Prostate gland (tissue), 2 donors: ENCODE measurements around the gene PDXDC1. TPM values are rescaled to one million over a fixed set of nuclear protein-coding genes. Genes with fewer than 3 reads are reported as not detected.

Experiments used
- DNase-seq: peaks from one replicate; pipeline ENCODE4 v3.0.0-alpha.2; 2019; ENCODE audit warnings: low spot score
- H3K27ac ChIP-seq, 2 donors: fragments of 200-600 bp; sonication (generic); 2 replicates each; pipeline ENCODE4 v1.5.1; 2017 to 2019
- H3K27me3 ChIP-seq: fragments of 200-600 bp; sonication (generic); replicated peaks from 2 replicates; pipeline ENCODE4 v1.5.1; 2019; ENCODE audit not compliant: insufficient read depth
- H3K36me3 ChIP-seq, 2 donors: fragments of 200-600 bp; sonication (generic); 1 replicate in 1 of 2; 2 replicates in 1 of 2; pipeline versions ENCODE4 v1.5.1 to v1.8.1; 2017 to 2019
- H3K4me1 ChIP-seq: fragments of 200-600 bp; sonication (generic); replicated peaks from 2 replicates; pipeline ENCODE4 v1.5.1; 2019
- H3K4me3 ChIP-seq, 2 donors: fragments of 200-600 bp; sonication (generic); 2 replicates each; pipeline ENCODE4 v1.5.1; 2017 to 2019
- H3K9me3 ChIP-seq: fragments of 200-600 bp; sonication (generic); 2 replicates; pipeline ENCODE4 v1.5.1; 2017
- POLR2A ChIP-seq: fragments of 450-650 bp; IDR thresholded peaks from one replicate; pipeline ENCODE4 v1.6.1; 2016; ENCODE audit warnings: antibody characterized with exemption, mild to moderate bottlenecking
- POLR2AphosphoS5 ChIP-seq: sonication (generic); formaldehyde crosslinking; IDR thresholded peaks from one replicate; pipeline ENCODE4 v1.6.1; 2017; ENCODE audit warnings: antibody characterized with exemption
- WGBS: methylation state at CpG from one replicate; pipeline ENCODE4 v1.1.5; 2018; 5-methylcytosine and 5-hydroxymethylcytosine counted together
- intact Hi-C: fragments of 100-400 bp; cut with DNase I; formaldehyde crosslinking; loops from one replicate; pipeline ENCODE4 v1.14.2; 2022
- total RNA-seq, 2 donors: library from RNA; depleted of rRNA; stranded (reverse); fragments of >200 nt; gene quantifications; one replicate each; pipeline ENCODE4 v1.1.0, GENCODE V29; 2016
- TF ChIP-seq, protein P1 (sequence below), 4 experiments: fragments of 200-600 bp in 2 of 4; fragments of 450-650 bp in 2 of 4; sonication (generic) in 2 of 4; IDR thresholded peaks; 1 replicate in 3 of 4; 2 replicates in 1 of 4; pipeline ENCODE4 v1.5.1; 2016 to 2019; ENCODE audit warnings: antibody characterized with exemption in 4 of 4, mild to moderate bottlenecking in 2 of 4, moderate library complexity in 2 of 4

Gene PDXDC1
- total RNA-seq, 2 donors from 2014 or later: 139 to 189 TPM

DNA sequence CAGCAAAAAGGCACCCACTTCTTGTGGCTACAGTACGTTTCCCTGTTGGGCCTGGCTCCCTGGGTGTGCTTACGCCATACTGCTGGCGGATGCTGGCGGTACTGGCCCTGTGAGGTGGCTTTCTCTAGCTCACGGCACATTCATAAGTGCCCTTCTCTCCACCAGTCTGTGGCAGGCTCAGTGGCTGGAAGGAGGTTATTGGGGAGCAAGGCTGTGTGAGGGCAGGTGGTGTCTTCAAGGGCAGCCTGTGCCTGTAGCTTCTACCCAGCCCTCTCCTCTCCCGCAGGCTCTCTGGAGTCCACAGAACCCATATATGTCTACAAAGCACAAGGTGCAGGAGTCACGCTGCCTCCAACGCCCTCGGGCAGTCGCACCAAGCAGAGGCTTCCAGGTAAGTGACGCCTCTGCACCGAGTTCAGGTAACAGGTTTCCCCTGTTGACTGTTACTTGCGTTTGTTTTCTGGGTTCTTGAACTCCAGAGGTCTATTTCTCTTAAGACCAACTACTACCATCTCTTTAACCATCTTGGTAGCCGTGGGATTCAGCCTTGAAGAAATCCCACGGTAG lies 60.4 kb downstream of the PDXDC1 start:
- no peaks in the 10 kb centered on the region for H3K9me3 ChIP-seq
- TF ChIP-seq POLR2AphosphoS5 (no peak), POLR2A (no peak)
- TF ChIP-seq, protein P1, sequence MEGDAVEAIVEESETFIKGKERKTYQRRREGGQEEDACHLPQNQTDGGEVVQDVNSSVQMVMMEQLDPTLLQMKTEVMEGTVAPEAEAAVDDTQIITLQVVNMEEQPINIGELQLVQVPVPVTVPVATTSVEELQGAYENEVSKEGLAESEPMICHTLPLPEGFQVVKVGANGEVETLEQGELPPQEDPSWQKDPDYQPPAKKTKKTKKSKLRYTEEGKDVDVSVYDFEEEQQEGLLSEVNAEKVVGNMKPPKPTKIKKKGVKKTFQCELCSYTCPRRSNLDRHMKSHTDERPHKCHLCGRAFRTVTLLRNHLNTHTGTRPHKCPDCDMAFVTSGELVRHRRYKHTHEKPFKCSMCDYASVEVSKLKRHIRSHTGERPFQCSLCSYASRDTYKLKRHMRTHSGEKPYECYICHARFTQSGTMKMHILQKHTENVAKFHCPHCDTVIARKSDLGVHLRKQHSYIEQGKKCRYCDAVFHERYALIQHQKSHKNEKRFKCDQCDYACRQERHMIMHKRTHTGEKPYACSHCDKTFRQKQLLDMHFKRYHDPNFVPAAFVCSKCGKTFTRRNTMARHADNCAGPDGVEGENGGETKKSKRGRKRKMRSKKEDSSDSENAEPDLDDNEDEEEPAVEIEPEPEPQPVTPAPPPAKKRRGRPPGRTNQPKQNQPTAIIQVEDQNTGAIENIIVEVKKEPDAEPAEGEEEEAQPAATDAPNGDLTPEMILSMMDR (IDR thresholded peaks at IDR 0.05): no peak
- DNase-seq: no peak
- no peaks in the 10 kb centered on the region for H3K27me3 ChIP-seq
- intact Hi-C loops: no loop called here
- H3K4me3 ChIP-seq: no peak overlapping the region
- 79% methylated on average over 15 of the region's 15 CpGs for WGBS
- H3K4me1 ChIP-seq: no peaks in the 10 kb centered on the region
- H3K27ac ChIP-seq: no peak overlapping the region
- H3K36me3 ChIP-seq: peaks cover 23 to 28% of the 10 kb centered on the region in 2 donors

DNA sequence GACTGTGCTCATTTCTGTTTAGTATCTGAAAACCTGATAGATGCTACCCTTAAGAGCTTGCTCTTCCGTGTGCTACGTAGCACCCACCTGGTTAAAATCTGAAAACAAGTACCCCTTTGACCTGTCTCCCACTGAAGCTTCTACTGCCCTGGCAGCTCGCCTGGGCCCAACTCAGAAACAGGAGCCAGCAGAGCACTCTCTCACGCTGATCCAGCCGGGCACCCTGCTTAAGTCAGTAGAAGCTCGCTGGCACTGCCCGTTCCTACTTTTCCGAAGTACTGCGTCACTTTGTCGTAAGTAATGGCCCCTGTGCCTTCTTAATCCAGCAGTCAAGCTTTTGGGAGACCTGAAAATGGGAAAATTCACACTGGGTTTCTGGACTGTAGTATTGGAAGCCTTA lies 62.2 kb downstream of the PDXDC1 start:
- no peaks in the 10 kb centered on the region for H3K27me3 ChIP-seq
- no peaks in the 10 kb centered on the region for H3K4me1 ChIP-seq
- no peak overlapping the region for H3K27ac ChIP-seq
- H3K36me3 ChIP-seq: peaks cover 23 to 28% of the 10 kb centered on the region in 2 donors
- no peak for DNase-seq
- H3K9me3 ChIP-seq: no peaks in the 10 kb centered on the region
- intact Hi-C loops: no loop called here
- no peak for TF ChIP-seq POLR2AphosphoS5
- TF ChIP-seq, protein P1 (IDR thresholded peaks at IDR 0.05): no peak
- TF ChIP-seq POLR2A: no peak
- WGBS: 88% methylated on average over 10 of the region's 10 CpGs
- no peak overlapping the region for H3K4me3 ChIP-seq

DNA sequence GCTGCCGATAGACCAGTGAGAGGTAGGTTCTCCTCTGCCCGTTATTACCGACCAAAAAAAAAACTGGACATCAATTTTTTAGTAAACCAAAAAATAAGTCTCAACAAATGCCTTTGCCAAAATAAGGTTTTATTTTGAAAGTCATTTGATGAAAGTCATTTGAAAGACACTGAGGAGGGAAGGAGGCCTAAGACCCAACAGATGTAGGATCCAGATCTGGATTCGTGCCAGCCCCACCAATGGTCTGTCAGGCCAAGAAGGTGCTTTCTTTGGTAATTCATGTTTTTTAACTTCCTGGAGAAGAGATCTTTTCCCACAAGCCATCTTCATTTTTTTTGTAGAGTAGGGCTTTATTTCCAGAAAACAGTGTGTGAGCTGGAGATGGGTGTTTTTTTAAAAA lies 62.9 kb downstream of the PDXDC1 start:
- TF ChIP-seq POLR2A (no peak), POLR2AphosphoS5 (no peak)
- TF ChIP-seq, protein P1 (IDR thresholded peaks at IDR 0.05): no peak
- Histone ChIP-seq H3K4me3 (no peak overlapping the region), H3K27ac (no peak overlapping the region), H3K27me3 (no peaks in the 10 kb centered on the region), H3K36me3 (peaks cover 23 to 28% of the 10 kb centered on the region in 2 donors), H3K4me1 (no peaks in the 10 kb centered on the region), H3K9me3 (no peaks in the 10 kb centered on the region)
- DNase-seq: no peak
- intact Hi-C loops: no loop called here
- WGBS: 94% methylated on average over 4 of the region's 4 CpGs

DNA sequence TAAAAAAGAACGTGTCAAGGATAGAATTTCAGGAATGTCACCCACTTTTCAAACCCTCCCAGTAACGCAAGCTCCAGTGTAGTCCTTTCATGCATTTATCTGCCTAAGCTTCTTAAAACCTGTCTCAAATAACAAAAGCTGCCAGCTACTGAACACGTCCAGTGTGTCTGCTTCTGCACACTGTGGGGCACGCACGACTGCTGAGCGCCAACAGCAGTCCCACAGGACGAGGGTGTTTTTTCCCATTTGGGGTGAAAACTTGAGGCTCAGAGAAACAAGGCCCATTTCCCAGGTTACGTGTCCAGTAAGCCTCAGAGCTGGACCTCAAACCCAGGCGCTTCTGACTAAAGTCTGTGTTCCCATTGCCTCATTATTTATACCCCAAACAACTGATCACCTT lies 63.9 kb downstream of the PDXDC1 start:
- H3K4me1 ChIP-seq: no peaks in the 10 kb centered on the region
- H3K4me3 ChIP-seq: no peak overlapping the region
- peaks cover 14 to 20% of the 10 kb centered on the region in 2 donors for H3K36me3 ChIP-seq
- WGBS: 81% methylated on average over 9 of the region's 9 CpGs
- intact Hi-C loops: no loop called here
- H3K27ac ChIP-seq: no peak overlapping the region
- H3K9me3 ChIP-seq: no peaks in the 10 kb centered on the region
- TF ChIP-seq, protein P1 (IDR thresholded peaks at IDR 0.05): no peak
- TF ChIP-seq POLR2A (no peak), POLR2AphosphoS5 (no peak)
- no peak for DNase-seq
- no peaks in the 10 kb centered on the region for H3K27me3 ChIP-seq

DNA sequence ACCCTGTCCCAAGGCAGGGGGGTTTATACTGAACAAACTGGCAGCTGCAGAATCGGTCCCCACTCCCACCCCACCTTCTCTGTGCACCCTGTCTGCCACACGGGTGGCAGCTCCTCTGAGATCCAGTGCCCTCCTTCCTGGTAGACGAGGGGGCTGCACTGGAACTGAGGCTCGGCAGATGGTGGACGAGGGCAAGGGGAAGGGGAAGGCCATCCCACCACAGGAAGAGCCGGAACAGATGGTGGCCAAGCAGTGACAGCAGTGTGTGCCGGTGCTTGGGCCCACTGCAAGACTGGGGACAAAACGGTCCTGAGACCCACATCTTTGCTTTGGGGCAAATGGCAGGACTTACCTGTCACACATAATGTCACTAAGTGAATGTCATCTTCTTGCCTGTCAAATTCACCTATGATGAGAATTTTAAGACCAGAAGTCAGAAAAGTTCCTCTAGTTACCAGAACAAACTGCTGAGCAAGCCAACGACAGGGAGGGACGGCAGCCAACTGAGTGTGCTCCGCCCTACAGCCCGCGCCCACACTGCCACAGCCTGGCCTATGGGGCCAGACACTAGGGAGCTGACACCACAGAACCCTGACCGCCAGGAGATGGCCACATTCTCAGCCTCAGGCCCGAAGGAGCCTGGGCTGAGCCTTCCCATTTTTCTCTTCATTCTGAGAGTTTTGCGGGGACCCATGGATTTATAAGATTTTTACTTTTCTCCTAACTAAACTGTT lies 66.6 kb downstream of the PDXDC1 start:
- intact Hi-C loops: no loop called here
- peaks cover 0 to 4% of the 10 kb centered on the region in 2 donors for H3K36me3 ChIP-seq
- peak; percentile 78 for DNase-seq

More for the DNA sequence above, 66.6 kb downstream of the PDXDC1 start:
- H3K27me3 ChIP-seq: no peaks in the 10 kb centered on the region
- H3K4me3 ChIP-seq: no peak overlapping the region
- 42% methylated on average over 16 of the region's 16 CpGs for WGBS
- peak overlapping the region in 1 of 2 donors; percentile 47 for H3K27ac ChIP-seq
- TF ChIP-seq POLR2AphosphoS5 (peak; percentile 57), POLR2A (no peak)
- TF ChIP-seq, protein P1 (IDR thresholded peaks at IDR 0.05): peak in 2 of 4 experiments; percentile 27 to 35
- no peaks in the 10 kb centered on the region for H3K9me3 ChIP-seq
- no peaks in the 10 kb centered on the region for H3K4me1 ChIP-seq
